T-cell (primary cell): ENCODE results near the gene STT3B. TPM values are rescaled to one million over a fixed set of nuclear protein-coding genes. Genes with fewer than 3 reads are reported as not detected.

ENCODE experiments used
- ATAC-seq, 4 experiments: fragments of 200-7000 bp in 3 of 4; fragments of 150-1000 bp in 1 of 4; cut with Tn5 transposase; replicated peaks in 1 of 4; 1 replicate in 3 of 4; 2 replicates in 1 of 4; pipeline ENCODE4 v1.10.0; 2021; ENCODE audit warnings: moderate library complexity in 3 of 4, mild to moderate bottlenecking in 2 of 4, moderate number of reproducible peaks in 1 of 4
- CTCF ChIA-PET, 2 donors: fragments of 300-600 bp; sonication (Branson Sonifier 250); formaldehyde crosslinking; loops; one replicate each; lab custom pipeline; 2022; ENCODE audit warnings: antibody characterized with exemption in 2 of 2; lab: Charles Lee
- POLR2A ChIA-PET, 2 donors: fragments of 300-600 bp; sonication (Branson Sonifier 250); formaldehyde crosslinking; loops; one replicate each; lab custom pipeline; 2022; ENCODE audit warnings: antibody characterized with exemption in 2 of 2; lab: Charles Lee
- DNase-seq, 35 experiments: peaks; one replicate each; pipeline versions ENCODE4 v3.0.0 to v3.0.0-alpha.2; 2013 to 2023
- H3K27ac ChIP-seq: one replicate; pipeline ENCODE4 v1.5.1; 2013; ENCODE audit warnings: low read length
- H3K27me3 ChIP-seq, 2 experiments: replicated peaks in 1 of 2; 1 replicate in 1 of 2; 2 replicates in 1 of 2; pipeline versions ENCODE4 v1.6.1 to v1.7.0; 2013; ENCODE audit warnings: low read length in 1 of 2, mixed read lengths in 1 of 2; ENCODE audit not compliant: control insufficient read depth in 2 of 2, insufficient read depth in 2 of 2; ENCODE audit errors: extremely low read depth in 1 of 2
- H3K36me3 ChIP-seq, 2 donors: 1 replicate in 1 of 2; 2 replicates in 1 of 2; pipeline versions ENCODE4 v1.6.1 to v1.7.0; 2013; ENCODE audit warnings: low read length in 1 of 2; ENCODE audit not compliant: control insufficient read depth in 2 of 2, insufficient read depth in 1 of 2; ENCODE audit errors: extremely low read depth in 1 of 2
- H3K4me1 ChIP-seq, 2 experiments: 1 replicate in 1 of 2; 2 replicates in 1 of 2; pipeline versions ENCODE4 v1.6.1 to v1.7.0; 2013; ENCODE audit warnings: low read length in 2 of 2, mixed read lengths in 1 of 2; ENCODE audit not compliant: insufficient read depth in 2 of 2, control insufficient read depth in 1 of 2; ENCODE audit errors: extremely low read depth in 1 of 2
- H3K4me3 ChIP-seq, 2 donors: 1 replicate in 1 of 2; 2 replicates in 1 of 2; pipeline versions ENCODE4 v1.5.1 to v1.7.0; 2013; ENCODE audit warnings: mild to moderate bottlenecking in 2 of 2, low read length in 1 of 2, moderate library complexity in 1 of 2; ENCODE audit not compliant: control insufficient read depth in 1 of 2; ENCODE audit errors: extremely low read depth in 1 of 2
- H3K9me3 ChIP-seq: 2 replicates; pipeline ENCODE4 v1.7.0; 2013
- H3K27ac Mint-ChIP-seq, 2 donors: one replicate each; pipeline ENCODE4 v1.8.0; 2020 to 2021; ENCODE audit warnings: mild to moderate bottlenecking in 2 of 2, mixed read lengths in 2 of 2
- H3K27me3 Mint-ChIP-seq, 2 donors: one replicate each; pipeline ENCODE4 v1.8.0; 2021 to 2022; ENCODE audit warnings: mixed read lengths in 2 of 2
- H3K36me3 Mint-ChIP-seq: one replicate; pipeline ENCODE4 v1.8.0; 2021; ENCODE audit warnings: mixed read lengths
- H3K4me1 Mint-ChIP-seq, 3 donors: one replicate each; pipeline ENCODE4 v1.8.0; 2020 to 2022; ENCODE audit warnings: mixed read lengths in 3 of 3, mild to moderate bottlenecking in 1 of 3
- H3K4me3 Mint-ChIP-seq, 3 donors: one replicate each; pipeline ENCODE4 v1.8.0; 2020 to 2022; ENCODE audit warnings: mild to moderate bottlenecking in 3 of 3, mixed read lengths in 3 of 3, moderate library complexity in 3 of 3
- H3K9me3 Mint-ChIP-seq, 3 donors: one replicate each; pipeline ENCODE4 v1.8.0; 2020 to 2022; ENCODE audit warnings: mixed read lengths in 3 of 3
- WGBS: methylation state at CpG from one replicate; pipeline ENCODE4 v1.1.5; 2013; ENCODE audit warnings: missing lambda C conversion rate; ENCODE audit not compliant: insufficient coverage; 5-methylcytosine and 5-hydroxymethylcytosine counted together
- total RNA-seq, 35 experiments: library from RNA in 6 of 35; stranded (reverse) in 6 of 35; fragments of 120-200 nt in 1 of 35; gene quantifications; one replicate each; pipeline versions ENCODE4 v1.2.1 to v1.2.4 and lab custom pipeline; 2013 to 2026

Gene STT3B
- total RNA-seq, 5 donors from 2014 or later (not counting 1 experiment from before 2014, with no cell fraction given) = 92.1 to 160 (median 110) TPM

GRCh38 chr3:31491660-31492059 lies 41.1 kb upstream of the STT3B start:
- Histone ChIP-seq H3K4me1 (no peaks in the 10 kb centered on the region), H3K27ac (no peak overlapping the region), H3K9me3 (peaks cover 2% of the 10 kb centered on the region), H3K36me3 (no peaks in the 10 kb centered on the region), H3K4me3 (no peak overlapping the region), H3K27me3 (no peaks in the 10 kb centered on the region)
- no peaks in the 10 kb centered on the region for H3K4me1 Mint-ChIP-seq
- no peak for DNase-seq
- H3K36me3 Mint-ChIP-seq = peaks cover 9% of the 10 kb centered on the region
- no peaks in the 10 kb centered on the region for H3K27me3 Mint-ChIP-seq
- peaks cover 6 to 19% (median 9%) of the 10 kb centered on the region in 3 donors for H3K9me3 Mint-ChIP-seq
- ATAC-seq = no peak
- CTCF ChIA-PET = interaction anchor here in 1 of 2 donors (0.6 kb wide), 1 partner anchor 90 kb away, joined by 3 read pairs; no protein-coding TSS in a partner anchor
- H3K27ac Mint-ChIP-seq = no peak overlapping the region
- H3K4me3 Mint-ChIP-seq = no peak overlapping the region
- WGBS = no CpG with 5 or more reads among the region's 6 CpGs
- POLR2A ChIA-PET = no interaction called here

DNA sequence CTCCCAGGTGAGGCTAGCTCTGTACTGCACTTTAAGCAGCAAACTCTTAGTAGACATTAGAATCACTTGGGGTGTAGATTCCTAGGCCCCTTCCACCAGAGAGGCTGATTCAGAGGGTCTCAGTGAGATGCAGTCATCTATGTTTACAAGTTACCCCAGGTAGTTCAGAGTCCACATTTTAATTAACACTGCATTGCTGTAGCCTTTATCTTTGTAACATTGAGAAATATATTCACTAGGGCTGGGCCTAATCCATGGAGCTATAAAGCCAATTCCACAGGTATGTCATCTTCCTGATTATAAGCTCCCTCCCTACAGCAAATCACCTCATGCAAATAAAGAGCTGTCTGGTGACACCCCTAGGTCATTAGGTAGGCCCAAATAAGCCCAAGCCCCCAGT lies 39.6 kb upstream of the STT3B start:
- H3K36me3 Mint-ChIP-seq = peaks cover 9% of the 10 kb centered on the region

GRCh38 chr3:31495971-31496665 lies 36.6 kb upstream of the STT3B start:
- ATAC-seq (no peak), DNase-seq (no peak)
- 89% methylated on average over 4 of the region's 9 CpGs for WGBS
- no peak overlapping the region for H3K4me3 ChIP-seq
- H3K27me3 ChIP-seq = no peaks in the 10 kb centered on the region
- no peak overlapping the region for H3K27ac Mint-ChIP-seq
- ChIA-PET CTCF (no interaction called here), POLR2A (interaction anchor here in 1 of 2 donors (0.6 kb wide), 1 partner anchor 50 kb away, joined by 8 read pairs; no protein-coding TSS in a partner anchor)
- no peaks in the 10 kb centered on the region for H3K9me3 ChIP-seq
- no peak overlapping the region for H3K27ac ChIP-seq
- peaks cover 3% of the 10 kb centered on the region for H3K36me3 Mint-ChIP-seq
- H3K4me1 ChIP-seq = no peaks in the 10 kb centered on the region
- peaks cover 3 to 6% (median 3%) of the 10 kb centered on the region in 3 donors for H3K9me3 Mint-ChIP-seq
- no peaks in the 10 kb centered on the region for H3K27me3 Mint-ChIP-seq
- no peaks in the 10 kb centered on the region for H3K4me1 Mint-ChIP-seq
- H3K4me3 Mint-ChIP-seq = no peak overlapping the region
- no peaks in the 10 kb centered on the region for H3K36me3 ChIP-seq

More for the DNA sequence above, 39.6 kb upstream of the STT3B start:
- no peaks in the 10 kb centered on the region for H3K4me1 ChIP-seq
- Mint-ChIP-seq H3K27me3 (no peaks in the 10 kb centered on the region), H3K4me3 (no peak overlapping the region), H3K9me3 (peaks cover 6 to 19% (median 9%) of the 10 kb centered on the region in 3 donors), H3K4me1 (no peaks in the 10 kb centered on the region), H3K27ac (no peak overlapping the region)
- no peaks in the 10 kb centered on the region for H3K27me3 ChIP-seq
- peaks cover 2% of the 10 kb centered on the region for H3K9me3 ChIP-seq
- no peaks in the 10 kb centered on the region for H3K36me3 ChIP-seq
- ChIA-PET POLR2A (no interaction called here), CTCF (interaction anchor here in 1 of 2 donors (0.6 kb wide), 1 partner anchor 85 kb away, joined by 3 read pairs; no protein-coding TSS in a partner anchor)
- DNase-seq = no peak
- no peak overlapping the region for H3K4me3 ChIP-seq
- H3K27ac ChIP-seq = no peak overlapping the region
- ATAC-seq = no peak

- Histone ChIP-seq H3K9me3 (no peaks in the 10 kb centered on the region), H3K27me3 (no peaks in the 10 kb centered on the region), H3K27ac (no peak overlapping the region), H3K4me1 (no peaks in the 10 kb centered on the region), H3K36me3 (no peaks in the 10 kb centered on the region), H3K4me3 (no peak overlapping the region)
- 91% methylated on average over 5 of the region's 5 CpGs for WGBS
- ATAC-seq (no peak), DNase-seq (no peak)
- Mint-ChIP-seq H3K36me3 (no peaks in the 10 kb centered on the region), H3K27me3 (no peaks in the 10 kb centered on the region), H3K9me3 (no peaks in the 10 kb centered on the region), H3K27ac (no peak overlapping the region), H3K4me1 (peaks cover 0 to 14% (median 6%) of the 10 kb centered on the region in 3 donors), H3K4me3 (no peak overlapping the region)
- ChIA-PET POLR2A (no interaction called here), CTCF (no interaction called here)
Measured at GRCh38 chr3:31498791-31499190, 33.9 kb upstream of the STT3B start.

GRCh38 chr3:31499281-31499680 lies 33.4 kb upstream of the STT3B start:
- H3K27ac Mint-ChIP-seq = no peak overlapping the region
- H3K4me3 Mint-ChIP-seq = no peak overlapping the region
- H3K36me3 ChIP-seq = no peaks in the 10 kb centered on the region
- peaks cover 0 to 17% (median 6%) of the 10 kb centered on the region in 3 donors for H3K4me1 Mint-ChIP-seq
- ATAC-seq (no peak), DNase-seq (no peak)
- ChIA-PET POLR2A (no interaction called here), CTCF (no interaction called here)
- H3K4me3 ChIP-seq = no peak overlapping the region
- no peaks in the 10 kb centered on the region for H3K27me3 Mint-ChIP-seq
- H3K9me3 Mint-ChIP-seq = no peaks in the 10 kb centered on the region
- no peaks in the 10 kb centered on the region for H3K36me3 Mint-ChIP-seq
- no peak overlapping the region for H3K27ac ChIP-seq
- H3K9me3 ChIP-seq = no peaks in the 10 kb centered on the region
- no peaks in the 10 kb centered on the region for H3K27me3 ChIP-seq
- WGBS = 88% methylated on average over 2 of the region's 3 CpGs
- no peaks in the 10 kb centered on the region for H3K4me1 ChIP-seq

DNA sequence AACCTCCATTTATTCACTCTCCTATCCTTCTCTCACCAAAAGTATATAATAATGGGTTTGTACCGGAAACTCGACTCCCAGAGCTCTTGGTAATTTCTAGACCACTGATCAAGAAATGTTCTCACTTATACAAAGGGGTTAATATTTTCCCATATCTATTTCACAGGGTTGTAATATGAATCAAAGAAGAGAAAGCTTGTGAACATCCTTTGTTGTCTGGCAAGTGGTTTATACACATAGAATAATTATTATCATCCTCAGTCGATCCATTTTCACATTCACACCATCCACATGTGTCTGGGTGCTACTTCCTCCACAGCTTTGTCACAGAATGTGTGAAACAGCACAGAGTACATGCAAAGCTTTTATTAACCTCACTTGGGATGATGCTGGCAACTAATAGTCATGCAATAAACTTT lies 29.9 kb upstream of the STT3B start:
- ChIA-PET POLR2A (interaction anchor here in 1 of 2 donors (0.6 kb wide), 1 partner anchor 19 kb away, joined by 3 read pairs; no protein-coding TSS in a partner anchor), CTCF (no interaction called here)
- no peak overlapping the region for H3K4me3 Mint-ChIP-seq
- no peak overlapping the region for H3K27ac ChIP-seq
- H3K27me3 Mint-ChIP-seq = no peaks in the 10 kb centered on the region
- DNase-seq (peak in 2 of 35 experiments; percentile 5 to 42), ATAC-seq (peak in 1 of 4 experiments; percentile 63)
- H3K4me1 ChIP-seq = peaks cover 6 to 8% of the 10 kb centered on the region in 2 experiments
- no peak overlapping the region for H3K27ac Mint-ChIP-seq
- no CpG with 5 or more reads among the region's 3 CpGs for WGBS
- no peaks in the 10 kb centered on the region for H3K36me3 ChIP-seq
- H3K9me3 ChIP-seq = no peaks in the 10 kb centered on the region
- H3K36me3 Mint-ChIP-seq = no peaks in the 10 kb centered on the region
- H3K27me3 ChIP-seq = no peaks in the 10 kb centered on the region
- peaks cover 26 to 45% (median 31%) of the 10 kb centered on the region in 3 donors for H3K4me1 Mint-ChIP-seq
- H3K4me3 ChIP-seq = no peak overlapping the region
- H3K9me3 Mint-ChIP-seq = no peaks in the 10 kb centered on the region
